Adipose tissue (tissue), 3 donors: ENCODE measurements around the gene FBXL17. TPM values are rescaled to one million over a fixed set of nuclear protein-coding genes. Genes with fewer than 3 reads are reported as not detected.

ENCODE experiments used
- H3K27ac ChIP-seq: one replicate; pipeline ENCODE4 v1.5.1; 2013; ENCODE audit warnings: low read depth, low read length
- WGBS, 3 donors: extraction: QIAGEN DNeasy Blood & Tissue Kit; methylation state at CpG; one replicate each; pipeline ENCODE4 v1.1.7; 2013; 5-methylcytosine and 5-hydroxymethylcytosine counted together
- polyA plus RNA-seq, 3 donors: library from polyadenylated mRNA; stranded (reverse); fragments of 200-250 nt; gene quantifications; one replicate each; pipeline ENCODE4 v1.2.3, GENCODE V29; 2013
- donor health status: healthy with polysubstance abuse.
- donor health status: Bipolar disorder and iron deficiency.
- donor health status: healthy.

The FBXL17 gene
- polyA plus RNA-seq, 3 donors: 4.1 to 11.2 (median 10.1) TPM

GRCh38 chr5:108078882-108079281, 303.0 kb downstream of the FBXL17 start:
- H3K27ac ChIP-seq: no peak overlapping the region
- WGBS, 3 donors: 80 to 96% (median 91%) methylated on average over 1 of the region's 1 CpG

DNA sequence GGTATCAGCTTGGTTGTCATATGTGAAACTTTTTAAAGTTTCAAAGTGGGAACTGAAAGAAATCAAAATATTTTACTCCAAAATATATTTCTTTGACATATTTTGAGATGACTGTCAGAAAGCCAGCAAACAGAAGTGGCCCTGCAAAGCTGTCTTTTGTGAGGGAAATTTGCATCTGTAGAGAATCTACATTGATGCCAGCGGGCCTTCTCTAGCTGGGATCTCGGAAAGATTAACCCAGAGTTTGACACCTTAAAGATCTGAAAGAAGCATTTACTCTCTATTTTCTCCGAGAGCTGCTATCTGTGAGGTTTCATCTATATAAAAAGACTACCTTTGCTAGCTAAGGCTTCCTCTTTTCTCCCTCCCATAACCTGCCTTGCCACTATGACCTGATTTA, 303.6 kb downstream of the FBXL17 start:
- 96 to 99% (median 97%) methylated on average over 3 of the region's 3 CpGs for WGBS, 3 donors
- H3K27ac ChIP-seq: no peak overlapping the region

DNA sequence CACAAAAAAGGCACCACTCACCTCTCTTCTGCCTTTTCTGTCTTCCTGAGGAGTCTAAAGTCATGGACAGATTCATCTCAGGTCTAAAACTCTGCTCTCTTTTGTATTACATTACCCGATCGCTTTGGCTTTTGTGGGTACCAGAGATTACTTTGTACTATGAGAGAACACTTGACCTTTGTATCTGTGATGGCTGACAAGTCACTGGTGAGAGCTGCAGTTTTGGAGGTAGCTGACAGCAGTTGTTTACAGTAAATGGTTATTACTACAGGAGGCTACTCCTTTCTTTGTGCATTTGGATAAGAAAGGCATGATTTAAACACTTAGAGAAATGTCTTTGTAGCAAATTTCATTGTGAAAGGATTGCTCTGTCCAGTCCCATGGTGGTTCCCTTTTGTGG, 307.3 kb downstream of the FBXL17 start:
- 91 to 99% (median 96%) methylated on average over 2 of the region's 2 CpGs for WGBS, 3 donors
- H3K27ac ChIP-seq: no peak overlapping the region

DNA sequence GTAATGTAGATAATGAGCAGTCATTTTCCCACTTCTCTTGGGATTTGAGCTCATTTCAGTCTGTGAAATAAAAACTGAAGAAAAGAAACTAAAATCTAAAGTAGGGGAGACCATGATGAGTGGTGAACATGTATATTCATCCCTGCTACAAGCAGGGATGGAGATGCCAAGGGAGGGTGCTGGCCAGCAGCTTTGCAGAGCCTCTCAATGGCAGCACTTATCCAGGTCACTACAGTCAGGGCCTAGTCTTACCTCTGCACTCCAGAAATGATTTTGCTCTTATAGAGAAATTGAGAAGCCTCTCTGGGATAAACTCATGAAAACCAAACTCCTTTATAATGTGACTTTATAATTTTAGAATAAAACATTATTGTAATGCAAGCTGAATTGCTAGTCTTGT, 317.6 kb downstream of the FBXL17 start:
- H3K27ac ChIP-seq: no peak overlapping the region

DNA sequence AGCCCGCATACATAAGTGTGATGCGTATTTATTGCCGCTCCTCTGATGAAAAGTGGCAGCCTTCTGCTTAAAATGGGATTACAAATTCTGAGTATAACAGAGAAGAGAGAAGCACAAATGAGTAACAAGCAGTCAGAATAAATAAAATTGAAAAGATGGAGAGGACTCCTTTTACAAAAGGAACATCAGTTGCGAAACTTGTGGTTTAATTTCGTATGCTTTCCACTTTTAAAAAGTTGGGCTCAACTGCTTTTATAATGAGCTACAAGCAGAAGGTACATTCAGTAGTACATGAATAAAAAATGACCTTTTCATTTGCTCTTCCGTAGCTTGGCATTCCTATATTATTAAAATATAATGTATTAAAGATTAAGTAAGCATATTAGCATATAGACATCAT, 320.0 kb downstream of the FBXL17 start:
- 66 to 77% (median 68%) methylated on average over 6 of the region's 6 CpGs for WGBS, 3 donors
- H3K27ac ChIP-seq: no peak overlapping the region

DNA sequence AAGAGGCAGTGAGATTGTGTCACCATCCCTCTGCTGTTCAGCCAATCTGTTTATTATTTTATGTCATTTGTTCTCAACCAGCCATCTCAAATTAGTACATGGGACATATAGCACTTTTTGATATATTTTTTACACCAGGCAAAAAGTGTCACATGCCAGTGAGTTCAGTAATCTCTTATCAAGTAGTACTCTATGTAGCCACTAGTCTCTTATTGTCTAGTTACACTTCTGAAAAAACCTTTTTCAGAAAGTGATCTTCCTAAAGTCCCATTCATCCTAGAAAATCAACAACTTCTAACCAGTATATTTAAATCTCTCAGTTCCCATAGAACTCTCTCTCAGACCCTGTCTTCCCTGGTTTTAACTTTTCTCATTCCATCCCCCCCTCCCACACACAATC, 321.6 kb downstream of the FBXL17 start:
- H3K27ac ChIP-seq: no peak overlapping the region

DNA sequence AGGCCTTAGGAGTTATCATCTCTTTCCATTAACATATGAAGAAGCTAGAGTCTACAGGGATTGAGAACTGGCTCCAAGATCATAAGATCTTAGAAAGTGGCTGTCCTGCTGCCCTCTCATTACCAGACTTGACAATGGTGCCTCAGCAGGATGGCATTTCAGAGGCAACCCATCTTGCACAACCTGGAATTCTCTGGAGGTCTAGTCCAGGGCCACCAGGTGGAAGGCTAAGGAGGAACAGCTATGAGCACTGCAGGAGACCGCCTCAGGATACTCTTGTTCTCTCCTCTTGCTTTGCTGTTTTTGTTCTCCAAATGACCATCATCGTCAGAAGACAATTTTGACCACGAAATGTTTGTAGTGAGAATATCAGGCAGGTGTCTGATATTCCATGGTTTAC, 322.6 kb downstream of the FBXL17 start:
- 96 to 98% (median 96%) methylated on average over 3 of the region's 3 CpGs for WGBS, 3 donors
- H3K27ac ChIP-seq: no peak overlapping the region

DNA sequence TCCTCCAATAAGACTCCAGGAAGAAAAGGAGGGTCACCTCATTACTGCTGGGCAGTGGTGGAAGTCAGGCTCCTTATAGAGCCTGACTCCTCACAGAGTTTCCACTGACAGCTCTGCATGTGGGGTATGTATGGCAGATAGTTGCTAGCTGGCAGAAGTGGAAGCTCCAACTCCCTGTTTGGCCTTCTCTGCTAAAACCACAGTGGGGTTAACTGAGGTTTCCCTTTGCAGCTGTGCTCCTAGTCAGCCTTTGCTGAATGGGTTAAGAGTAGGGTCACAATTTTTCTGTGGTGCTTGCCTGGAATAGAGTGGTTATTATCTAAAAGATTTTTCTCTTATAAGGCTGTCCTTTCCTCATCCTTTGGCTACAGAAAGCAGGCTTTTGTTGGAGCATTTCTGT, 327.5 kb downstream of the FBXL17 start:
- H3K27ac ChIP-seq: no peak overlapping the region

- 92 to 93% (median 92%) methylated on average over 13 of the region's 13 CpGs for WGBS, 3 donors
- H3K27ac ChIP-seq: no peak overlapping the region
Measured at GRCh38 chr5:108046955-108047670, 334.8 kb downstream of the FBXL17 start.

DNA sequence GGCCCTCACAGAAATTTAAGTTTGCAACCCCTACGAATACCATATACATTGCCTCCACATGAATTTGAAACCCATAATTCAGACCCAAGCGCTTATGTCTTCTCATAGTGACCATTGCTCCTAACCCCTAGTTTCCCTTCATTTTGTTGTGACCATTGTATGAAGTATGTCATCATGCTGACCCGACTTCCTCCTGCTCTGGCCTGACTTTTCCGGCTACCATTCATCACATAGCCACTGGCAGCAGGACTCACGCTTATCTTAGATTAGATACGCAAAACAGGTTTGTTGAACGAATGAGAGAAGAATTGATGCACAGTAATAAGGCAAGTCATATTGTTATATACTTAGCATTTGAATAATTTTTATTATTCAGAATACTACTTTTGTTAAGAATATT, 345.4 kb downstream of the FBXL17 start:
- 61 to 66% (median 63%) methylated on average over 7 of the region's 7 CpGs for WGBS, 3 donors
- no peak overlapping the region for H3K27ac ChIP-seq

GRCh38 chr5:108028883-108029282, 353.0 kb downstream of the FBXL17 start:
- 72 to 77% (median 72%) methylated on average over 3 of the region's 3 CpGs for WGBS, 3 donors
- H3K27ac ChIP-seq: no peak overlapping the region

- H3K27ac ChIP-seq: no peak overlapping the region
Measured at GRCh38 chr5:108028412-108028811, 353.5 kb downstream of the FBXL17 start.

DNA sequence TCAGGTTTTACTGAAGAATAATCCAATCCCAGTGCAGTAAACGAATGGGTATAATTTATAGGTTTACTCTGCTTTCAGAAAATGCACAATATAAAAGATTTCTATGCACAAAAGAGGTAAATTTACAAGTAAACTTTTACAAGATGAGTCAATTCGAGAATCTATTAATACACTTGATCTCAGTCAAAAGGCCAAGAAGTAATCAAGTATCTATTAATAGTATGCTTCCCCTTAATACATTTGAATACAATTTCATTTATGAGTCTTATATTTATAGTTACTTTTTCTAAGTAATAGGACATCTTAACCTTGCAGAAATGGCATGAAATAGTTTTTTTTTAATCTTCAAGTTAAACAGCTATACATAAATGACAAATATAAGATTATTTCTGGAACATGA, 355.9 kb downstream of the FBXL17 start:
- WGBS, 3 donors: 91 to 93% (median 92%) methylated on average over 2 of the region's 2 CpGs
- no peak overlapping the region for H3K27ac ChIP-seq

DNA sequence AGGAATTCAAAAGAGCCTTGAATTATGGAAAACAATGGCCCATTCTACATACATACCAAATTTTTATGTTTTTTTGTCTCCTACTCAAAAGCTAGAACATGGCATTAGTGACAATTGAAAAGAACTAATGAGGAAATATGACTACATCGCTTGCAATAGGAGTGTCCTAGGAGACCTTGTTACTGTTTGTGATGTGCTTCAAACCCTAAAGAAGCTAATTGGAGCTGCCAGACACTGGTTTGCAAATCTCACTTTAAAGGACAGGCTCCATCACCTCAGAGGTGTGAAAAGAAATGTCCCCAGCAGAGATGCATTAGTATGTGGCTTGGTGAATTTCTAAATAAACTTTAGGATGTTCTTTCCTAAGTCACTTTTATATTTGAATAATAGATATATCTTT, 356.9 kb downstream of the FBXL17 start:
- H3K27ac ChIP-seq: no peak overlapping the region
- 68 to 87% (median 71%) methylated on average over 1 of the region's 1 CpG for WGBS, 3 donors

- WGBS, 3 donors: 89 to 91% (median 90%) methylated on average over 2 of the region's 2 CpGs
- H3K27ac ChIP-seq: no peak overlapping the region
Measured at GRCh38 chr5:108016101-108016500, 365.8 kb downstream of the FBXL17 start.

DNA sequence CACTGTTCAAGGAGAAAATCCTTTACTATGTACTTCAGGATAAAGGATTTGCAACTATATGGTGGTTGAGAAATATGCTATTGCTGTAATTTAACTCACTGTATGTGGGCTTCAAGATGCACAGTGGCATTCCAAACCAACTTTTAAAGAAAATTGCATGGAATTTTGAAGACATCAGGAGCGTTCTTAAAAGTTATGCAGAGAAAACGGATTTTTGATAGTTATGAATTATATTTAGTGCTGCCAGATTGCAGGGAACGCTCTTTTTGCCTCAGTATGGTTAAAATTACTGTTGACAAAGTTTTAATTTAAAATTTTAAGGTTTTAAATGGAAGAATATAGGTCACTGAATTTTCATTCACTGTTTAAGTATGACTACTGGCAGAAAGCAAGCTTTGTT, 375.1 kb downstream of the FBXL17 start:
- no peak overlapping the region for H3K27ac ChIP-seq
- WGBS, 3 donors: 94 to 95% (median 95%) methylated on average over 3 of the region's 3 CpGs

DNA sequence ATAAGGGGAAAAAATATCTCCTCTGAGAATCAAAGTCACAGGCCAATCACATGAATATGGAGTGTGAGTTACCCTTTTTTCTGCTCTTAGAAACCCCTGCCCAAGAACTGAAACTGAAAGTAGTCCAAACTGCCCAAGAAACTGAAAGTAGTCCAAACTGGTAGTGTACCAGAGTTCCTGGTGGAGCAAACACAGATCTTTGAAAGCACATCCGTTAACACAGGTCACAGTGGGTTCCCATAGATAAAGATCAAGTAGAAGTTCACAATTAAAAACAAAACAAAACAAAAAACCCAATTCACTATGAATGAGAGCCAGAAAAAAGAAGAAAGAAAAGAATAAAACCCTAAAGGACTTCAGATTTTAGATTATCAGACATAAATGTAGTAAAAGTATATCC, 378.7 kb downstream of the FBXL17 start:
- H3K27ac ChIP-seq: no peak overlapping the region
- WGBS, 3 donors: 6 to 46% (median 7%) methylated on average over 1 of the region's 1 CpG

GRCh38 chr5:108001222-108001621, 380.7 kb downstream of the FBXL17 start:
- 86 to 98% (median 95%) methylated on average over 4 of the region's 4 CpGs for WGBS, 3 donors
- no peak overlapping the region for H3K27ac ChIP-seq

DNA sequence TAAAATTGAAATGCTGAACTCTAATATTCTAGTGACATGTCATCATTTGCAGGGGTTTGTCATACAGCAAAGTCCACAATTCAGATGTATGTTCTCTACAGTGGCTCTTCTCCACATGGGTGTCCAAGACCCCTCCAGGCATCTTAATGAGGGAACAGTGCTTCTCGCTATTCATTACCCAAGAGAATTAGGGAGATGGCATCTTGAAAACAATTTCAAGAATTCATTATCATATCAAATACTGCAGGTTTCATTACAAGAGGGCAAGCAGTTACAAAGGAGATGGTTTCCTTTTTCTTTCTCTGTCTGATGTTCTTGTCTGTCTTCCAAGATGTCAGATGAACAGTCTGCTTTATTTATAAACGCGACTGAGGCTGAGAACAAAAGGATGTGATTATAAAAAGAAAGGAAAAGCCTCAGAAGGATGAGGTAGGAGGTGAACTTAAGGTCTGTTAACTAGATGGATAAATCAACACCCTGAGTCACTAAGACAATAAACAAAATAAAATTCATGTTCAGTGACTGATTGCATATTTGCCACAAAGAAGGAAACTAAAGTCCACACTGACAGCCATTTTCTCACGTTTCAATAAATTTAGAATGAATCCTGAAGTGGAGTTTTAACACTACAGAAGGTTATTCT, 384.4 kb downstream of the FBXL17 start:
- no peak overlapping the region for H3K27ac ChIP-seq
- 63 to 80% (median 75%) methylated on average over 4 of the region's 4 CpGs for WGBS, 3 donors

DNA sequence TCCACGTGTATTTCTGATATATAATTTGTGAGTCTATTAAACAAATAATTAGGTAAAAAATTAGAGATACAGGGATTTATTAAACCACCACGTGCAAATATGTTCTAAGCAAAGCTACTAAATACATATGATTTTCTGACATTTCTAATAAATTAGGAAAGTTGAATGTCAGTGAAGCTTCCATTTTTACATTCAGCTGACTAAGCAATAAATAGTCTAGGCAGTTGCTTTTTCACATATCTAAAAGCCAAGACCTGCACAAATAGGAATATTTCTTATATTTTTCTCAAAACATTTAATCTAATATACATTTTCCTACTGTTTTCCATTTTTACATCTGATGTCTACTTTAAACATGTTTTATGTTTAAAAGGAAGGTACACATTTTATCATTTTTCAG, 388.6 kb downstream of the FBXL17 start:
- no peak overlapping the region for H3K27ac ChIP-seq
- 94 to 98% (median 96%) methylated on average over 2 of the region's 2 CpGs for WGBS, 3 donors
